Suprapubic skin (tissue), 4 donors: ENCODE results near the gene HIVEP3.

Experiments
- EP300 ChIP-seq: sonication (generic); formaldehyde crosslinking; IDR thresholded peaks from one replicate; pipeline ENCODE4 v1.6.1; 2017; ENCODE audit warnings: antibody characterized with exemption
- POLR2A ChIP-seq, 2 donors: fragments of 450-650 bp; IDR thresholded peaks; one replicate each; pipeline ENCODE4 v1.6.1; 2017; ENCODE audit warnings: antibody characterized with exemption in 2 of 2, mild to moderate bottlenecking in 2 of 2, moderate library complexity in 2 of 2
- POLR2AphosphoS5 ChIP-seq, 3 donors: sonication (generic); formaldehyde crosslinking; IDR thresholded peaks; one replicate each; pipeline ENCODE4 v1.6.1; 2017; ENCODE audit warnings: antibody characterized with exemption in 3 of 3
- TF ChIP-seq, protein P1 (sequence below), 2 donors: fragments of 200-600 bp in 1 of 2; fragments of 450-650 bp in 1 of 2; sonication (generic) in 1 of 2; IDR thresholded peaks; one replicate each; pipeline ENCODE4 v1.5.1; 2016 to 2019; ENCODE audit warnings: antibody characterized with exemption in 2 of 2, mild to moderate bottlenecking in 1 of 2, moderate library complexity in 1 of 2

DNA sequence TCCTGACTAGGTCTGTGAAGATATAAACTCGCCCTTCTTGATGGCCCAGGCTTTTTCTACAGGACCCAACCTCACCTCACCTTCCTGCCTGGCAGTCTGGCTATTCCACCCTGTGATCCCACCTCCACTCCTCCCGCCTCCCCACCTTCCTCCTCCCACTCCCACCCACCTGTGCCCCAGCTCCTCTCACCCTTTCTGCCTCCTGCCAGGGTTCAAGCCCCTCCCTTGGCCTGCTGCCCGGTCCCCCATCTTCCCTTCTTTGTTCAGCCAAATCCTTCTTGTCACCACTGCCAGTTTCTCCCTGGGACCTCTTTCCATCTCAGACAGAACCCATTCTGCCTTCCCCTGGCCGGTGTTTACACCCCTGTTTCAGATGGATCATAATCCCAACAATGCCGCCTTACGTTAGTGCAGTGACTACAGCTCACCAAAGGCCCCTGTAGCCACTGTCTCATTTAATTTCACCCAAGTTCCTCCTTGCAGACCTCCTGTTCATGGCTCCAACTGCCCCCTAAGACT, 306.7 kb downstream of the HIVEP3 start:
- no peak for TF ChIP-seq POLR2A (IDR thresholded peaks at IDR 0.05)
- TF ChIP-seq, protein P1, sequence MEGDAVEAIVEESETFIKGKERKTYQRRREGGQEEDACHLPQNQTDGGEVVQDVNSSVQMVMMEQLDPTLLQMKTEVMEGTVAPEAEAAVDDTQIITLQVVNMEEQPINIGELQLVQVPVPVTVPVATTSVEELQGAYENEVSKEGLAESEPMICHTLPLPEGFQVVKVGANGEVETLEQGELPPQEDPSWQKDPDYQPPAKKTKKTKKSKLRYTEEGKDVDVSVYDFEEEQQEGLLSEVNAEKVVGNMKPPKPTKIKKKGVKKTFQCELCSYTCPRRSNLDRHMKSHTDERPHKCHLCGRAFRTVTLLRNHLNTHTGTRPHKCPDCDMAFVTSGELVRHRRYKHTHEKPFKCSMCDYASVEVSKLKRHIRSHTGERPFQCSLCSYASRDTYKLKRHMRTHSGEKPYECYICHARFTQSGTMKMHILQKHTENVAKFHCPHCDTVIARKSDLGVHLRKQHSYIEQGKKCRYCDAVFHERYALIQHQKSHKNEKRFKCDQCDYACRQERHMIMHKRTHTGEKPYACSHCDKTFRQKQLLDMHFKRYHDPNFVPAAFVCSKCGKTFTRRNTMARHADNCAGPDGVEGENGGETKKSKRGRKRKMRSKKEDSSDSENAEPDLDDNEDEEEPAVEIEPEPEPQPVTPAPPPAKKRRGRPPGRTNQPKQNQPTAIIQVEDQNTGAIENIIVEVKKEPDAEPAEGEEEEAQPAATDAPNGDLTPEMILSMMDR (IDR thresholded peaks at IDR 0.05) = no peak
- no peak for TF ChIP-seq POLR2AphosphoS5 (IDR thresholded peaks at IDR 0.05)
- no peak for TF ChIP-seq EP300
